ENCODE data around the gene TSSC4. TPM values are rescaled to one million over a fixed set of nuclear protein-coding genes. Genes with fewer than 3 reads are reported as not detected.

Gene TSSC4
- polyA plus RNA-seq, 1 experiment: 30.5 TPM

- CTCF ChIA-PET: interaction anchor here (1.0 to 2.6 kb wide), 3 partner anchors 20 to 92 kb away, joined by 3 to 8 read pairs (median 3); no protein-coding TSS in a partner anchor
- H3K4me3 ChIP-seq (ENCODE audit: low read depth, low read length): no peak overlapping the region
- no peak for DNase-seq (ENCODE audit: low read depth)
- no peaks in the 10 kb centered on the region for H3K36me3 ChIP-seq (ENCODE audit: control insufficient read depth, insufficient read depth, low read length)
- no peak for TF ChIP-seq CTCF (IDR thresholded peaks at IDR 0.05; ENCODE audit: insufficient read depth, low read depth, low read length)
- H3K27me3 ChIP-seq (ENCODE audit: control insufficient read depth, insufficient read depth, low read length): peaks cover 13% of the 10 kb centered on the region
- POLR2A ChIA-PET: no interaction called here
Observed at GRCh38 chr11:2439820-2440219, 39.3 kb downstream of the TSSC4 start.

- ChIA-PET POLR2A (no interaction called here), CTCF (interaction anchor here (1.5 to 2.6 kb wide), 2 partner anchors 21 to 90 kb away, joined by 3 to 8 read pairs; no protein-coding TSS in a partner anchor)
- DNase-seq (ENCODE audit: low read depth): no peak
- H3K27me3 ChIP-seq (ENCODE audit: control insufficient read depth, insufficient read depth, low read length): peaks cover 17% of the 10 kb centered on the region
- H3K36me3 ChIP-seq (ENCODE audit: control insufficient read depth, insufficient read depth, low read length): no peaks in the 10 kb centered on the region
- no peak overlapping the region for H3K4me3 ChIP-seq (ENCODE audit: low read depth, low read length)
- no peak for TF ChIP-seq CTCF (IDR thresholded peaks at IDR 0.05; ENCODE audit: insufficient read depth, low read depth, low read length)
Observed at GRCh38 chr11:2440646-2441045, 40.1 kb downstream of the TSSC4 start.

- POLR2A ChIA-PET: no interaction called here
- Histone ChIP-seq H3K4me3 (ENCODE audit: low read depth, low read length) (no peak overlapping the region), H3K36me3 (ENCODE audit: control insufficient read depth, insufficient read depth, low read length) (no peaks in the 10 kb centered on the region), H3K27me3 (ENCODE audit: control insufficient read depth, insufficient read depth, low read length) (peaks cover 20% of the 10 kb centered on the region)
- no peak for DNase-seq (ENCODE audit: low read depth)
- no peak for TF ChIP-seq CTCF (IDR thresholded peaks at IDR 0.05; ENCODE audit: insufficient read depth, low read depth, low read length)
- CTCF ChIA-PET: interaction anchor here (0.6 to 2.6 kb wide), 3 partner anchors 21 to 626 kb away, joined by 3 to 8 read pairs (median 4); no protein-coding TSS in a partner anchor
Observed at GRCh38 chr11:2441171-2441570, 40.6 kb downstream of the TSSC4 start.

GRCh38 chr11:2442589-2442988, 42.0 kb downstream of the TSSC4 start:
- ChIA-PET POLR2A (no interaction called here), CTCF (interaction anchor here (1.0 to 2.6 kb wide), 3 partner anchors 15 to 89 kb away, joined by 3 to 8 read pairs (median 3); no protein-coding TSS in a partner anchor)
- H3K27me3 ChIP-seq (ENCODE audit: control insufficient read depth, insufficient read depth, low read length): peaks cover 19% of the 10 kb centered on the region
- H3K4me3 ChIP-seq (ENCODE audit: low read depth, low read length): no peak overlapping the region
- TF ChIP-seq CTCF (IDR thresholded peaks at IDR 0.05; ENCODE audit: insufficient read depth, low read depth, low read length): no peak
- no peak for DNase-seq (ENCODE audit: low read depth)
- no peaks in the 10 kb centered on the region for H3K36me3 ChIP-seq (ENCODE audit: control insufficient read depth, insufficient read depth, low read length)

- CTCF ChIA-PET: interaction anchor here (1.4 kb wide), 1 partner anchor 23 kb away, joined by 3 read pairs; no protein-coding TSS in a partner anchor
- no peak for DNase-seq (ENCODE audit: low read depth)
- POLR2A ChIA-PET: no interaction called here
- no peak for TF ChIP-seq CTCF (IDR thresholded peaks at IDR 0.05; ENCODE audit: insufficient read depth, low read depth, low read length)
- Histone ChIP-seq H3K27me3 (ENCODE audit: control insufficient read depth, insufficient read depth, low read length) (peaks cover 19% of the 10 kb centered on the region), H3K4me3 (ENCODE audit: low read depth, low read length) (no peak overlapping the region), H3K36me3 (ENCODE audit: control insufficient read depth, insufficient read depth, low read length) (no peaks in the 10 kb centered on the region)
Observed at GRCh38 chr11:2443406-2443805, 42.9 kb downstream of the TSSC4 start.
